Smooth muscle cell (in vitro differentiated cells): ENCODE measurements around the gene RASL10A. TPM values are rescaled to one million over a fixed set of nuclear protein-coding genes. Genes with fewer than 3 reads are reported as not detected.

ENCODE experiments used
- DNase-seq: peaks from one replicate; lab custom pipeline; 2025; ENCODE audit not compliant: unreplicated experiment; lab: John Stamatoyannopoulos, UW
- H2AFZ ChIP-seq: fragments of 200-600 bp; sonication (generic); 2 replicates; pipeline ENCODE4 v1.6.0; 2016; ENCODE audit warnings: antibody characterized with exemption, low read depth, mild to moderate bottlenecking
- H3F3A ChIP-seq: fragments of 200-600 bp; sonication (generic); 2 replicates; pipeline ENCODE4 v1.6.0; 2017; ENCODE audit warnings: antibody characterized with exemption, low read depth
- H3K27ac ChIP-seq: fragments of 200-600 bp; sonication (generic); 2 replicates; pipeline ENCODE4 v1.5.1; 2016; ENCODE audit warnings: low read depth, mild to moderate bottlenecking
- H3K27me3 ChIP-seq: fragments of 200-600 bp; sonication (generic); 2 replicates; pipeline ENCODE4 v1.6.1; 2016; ENCODE audit warnings: low read depth, mild to moderate bottlenecking
- H3K36me3 ChIP-seq: fragments of 200-600 bp; sonication (generic); 2 replicates; pipeline ENCODE4 v1.5.1; 2016; ENCODE audit warnings: low read depth
- H3K4me1 ChIP-seq: fragments of 200-600 bp; sonication (generic); 2 replicates; pipeline ENCODE4 v1.5.1; 2016; ENCODE audit warnings: low read depth
- H3K4me2 ChIP-seq: fragments of 200-600 bp; sonication (generic); 2 replicates; pipeline ENCODE4 v1.6.0; 2016; ENCODE audit warnings: mild to moderate bottlenecking
- H3K4me3 ChIP-seq: fragments of 200-600 bp; sonication (generic); 2 replicates; pipeline ENCODE4 v1.5.1; 2016; ENCODE audit warnings: mild to moderate bottlenecking
- H3K79me2 ChIP-seq: fragments of 200-600 bp; sonication (generic); 2 replicates; pipeline ENCODE4 v1.6.0; 2016; ENCODE audit warnings: low read depth, mild to moderate bottlenecking
- H3K9ac ChIP-seq: fragments of 200-600 bp; sonication (generic); 2 replicates; pipeline ENCODE4 v1.6.0; 2016; ENCODE audit warnings: low read depth
- H3K9me3 ChIP-seq: fragments of 200-600 bp; sonication (generic); replicated peaks from 2 replicates; pipeline ENCODE4 v1.5.1; 2016; ENCODE audit warnings: low read depth
- H4K20me1 ChIP-seq: fragments of 200-600 bp; sonication (generic); 2 replicates; pipeline ENCODE4 v1.6.0; 2016; ENCODE audit warnings: low read depth
- WGBS: methylation state at CpG from one replicate; pipeline ENCODE4 v1.1.7; 2016; ENCODE audit warnings: low lambda C conversion rate; 5-methylcytosine and 5-hydroxymethylcytosine counted together
- polyA plus RNA-seq: library from polyadenylated mRNA; unstranded; fragments of >200 nt; fragmentation: Nextera tagmentation; extraction: Ambion mirVana; gene quantifications from 2 replicates; pipeline ENCODE4 v1.2.1, GENCODE V29; 2016
- total RNA-seq: library from RNA; depleted of rRNA; stranded (reverse); fragments of >200 nt; gene quantifications from 2 replicates; pipeline ENCODE4 v1.2.3, GENCODE V29; 2014
- TF ChIP-seq, protein P1 (sequence below): fragments of 200-600 bp; sonication (generic); IDR thresholded peaks from 2 replicates; pipeline ENCODE4 v1.5.1; 2017; ENCODE audit warnings: borderline replicate concordance, mild to moderate bottlenecking, antibody characterized with exemption; ENCODE audit not compliant: insufficient read depth, poor library complexity, severe bottlenecking

RASL10A gene
- total and polyA plus RNA-seq, 2 experiments from 2014 or later, result not detected

DNA sequence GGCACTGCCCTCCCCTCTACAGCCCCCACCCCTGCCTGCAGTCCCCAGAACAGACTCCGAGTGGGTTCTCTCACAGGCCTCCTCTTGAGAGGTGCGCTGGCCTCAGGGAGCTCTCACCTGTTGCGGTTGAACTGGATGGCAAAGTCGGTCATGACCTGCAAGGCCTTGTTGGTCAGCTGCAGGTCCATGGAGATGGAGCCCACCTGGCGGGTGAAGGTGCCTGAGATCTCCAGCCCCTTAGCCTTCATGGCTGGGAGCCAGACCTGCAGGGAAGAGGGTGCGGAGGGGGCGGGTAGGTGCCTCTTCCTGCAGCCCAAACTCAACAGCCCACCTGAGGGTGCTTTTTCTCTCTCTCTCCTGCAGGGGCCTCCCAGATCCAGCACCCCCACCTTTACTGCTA, 18.7 kb upstream of the RASL10A start:
- Histone ChIP-seq H3K9me3 (no peaks in the 10 kb centered on the region), H3K36me3 (no peaks in the 10 kb centered on the region), H3K9ac (no peak overlapping the region), H2AFZ (no peak overlapping the region), H3K4me2 (no peak overlapping the region), H4K20me1 (no peaks in the 10 kb centered on the region), H3K27ac (no peak overlapping the region), H3K4me3 (no peak overlapping the region), H3K27me3 (no peaks in the 10 kb centered on the region), H3K4me1 (no peaks in the 10 kb centered on the region), H3F3A (no peaks in the 10 kb centered on the region), H3K79me2 (no peaks in the 10 kb centered on the region)
- TF ChIP-seq, protein P1, sequence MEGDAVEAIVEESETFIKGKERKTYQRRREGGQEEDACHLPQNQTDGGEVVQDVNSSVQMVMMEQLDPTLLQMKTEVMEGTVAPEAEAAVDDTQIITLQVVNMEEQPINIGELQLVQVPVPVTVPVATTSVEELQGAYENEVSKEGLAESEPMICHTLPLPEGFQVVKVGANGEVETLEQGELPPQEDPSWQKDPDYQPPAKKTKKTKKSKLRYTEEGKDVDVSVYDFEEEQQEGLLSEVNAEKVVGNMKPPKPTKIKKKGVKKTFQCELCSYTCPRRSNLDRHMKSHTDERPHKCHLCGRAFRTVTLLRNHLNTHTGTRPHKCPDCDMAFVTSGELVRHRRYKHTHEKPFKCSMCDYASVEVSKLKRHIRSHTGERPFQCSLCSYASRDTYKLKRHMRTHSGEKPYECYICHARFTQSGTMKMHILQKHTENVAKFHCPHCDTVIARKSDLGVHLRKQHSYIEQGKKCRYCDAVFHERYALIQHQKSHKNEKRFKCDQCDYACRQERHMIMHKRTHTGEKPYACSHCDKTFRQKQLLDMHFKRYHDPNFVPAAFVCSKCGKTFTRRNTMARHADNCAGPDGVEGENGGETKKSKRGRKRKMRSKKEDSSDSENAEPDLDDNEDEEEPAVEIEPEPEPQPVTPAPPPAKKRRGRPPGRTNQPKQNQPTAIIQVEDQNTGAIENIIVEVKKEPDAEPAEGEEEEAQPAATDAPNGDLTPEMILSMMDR, result no peak
- WGBS, result 100% methylated on average over 7 of the region's 7 CpGs
- DNase-seq, result no peak

DNA sequence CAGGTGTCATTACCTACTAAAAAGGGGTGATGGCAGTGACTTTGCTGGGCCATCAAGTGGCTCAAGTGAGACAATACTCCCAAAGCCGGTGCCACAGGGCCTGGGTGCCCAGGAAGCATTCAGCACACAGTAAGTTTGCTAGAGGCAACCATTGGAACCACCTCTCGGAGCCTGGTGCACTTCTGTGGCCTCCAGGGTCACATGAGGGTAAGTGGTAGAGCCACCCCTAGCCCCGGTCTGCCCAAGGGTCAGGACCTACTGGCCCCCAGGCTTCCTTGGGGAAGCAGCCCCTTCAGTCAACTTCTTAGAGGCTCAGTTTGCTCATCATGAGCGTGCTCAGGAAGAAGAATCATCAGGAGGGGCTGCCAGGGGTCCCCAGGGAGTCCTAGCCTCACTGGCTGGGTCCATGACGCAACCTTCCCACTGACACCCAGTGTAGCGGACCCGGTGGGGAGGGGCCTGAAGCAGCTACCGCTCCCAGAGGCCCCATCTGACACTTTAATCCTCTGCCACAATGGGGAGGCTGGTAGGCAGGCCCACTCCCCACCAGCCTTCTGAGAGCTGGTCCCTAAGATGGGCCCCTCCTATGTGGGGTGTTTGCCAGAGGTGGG, 17.5 kb upstream of the RASL10A start:
- no peaks in the 10 kb centered on the region for H3K27me3 ChIP-seq
- H3K27ac ChIP-seq, result no peak overlapping the region
- H3K9ac ChIP-seq, result no peak overlapping the region
- TF ChIP-seq, protein P1, result no peak
- no peaks in the 10 kb centered on the region for H3K36me3 ChIP-seq
- H3K79me2 ChIP-seq, result no peaks in the 10 kb centered on the region
- H2AFZ ChIP-seq, result no peak overlapping the region
- H3K9me3 ChIP-seq, result no peaks in the 10 kb centered on the region
- no peaks in the 10 kb centered on the region for H3K4me1 ChIP-seq
- 96% methylated on average over 8 of the region's 8 CpGs for WGBS
- no peak overlapping the region for H3K4me2 ChIP-seq
- no peaks in the 10 kb centered on the region for H3F3A ChIP-seq
- H3K4me3 ChIP-seq, result no peak overlapping the region
- no peak for DNase-seq
- no peaks in the 10 kb centered on the region for H4K20me1 ChIP-seq

DNA sequence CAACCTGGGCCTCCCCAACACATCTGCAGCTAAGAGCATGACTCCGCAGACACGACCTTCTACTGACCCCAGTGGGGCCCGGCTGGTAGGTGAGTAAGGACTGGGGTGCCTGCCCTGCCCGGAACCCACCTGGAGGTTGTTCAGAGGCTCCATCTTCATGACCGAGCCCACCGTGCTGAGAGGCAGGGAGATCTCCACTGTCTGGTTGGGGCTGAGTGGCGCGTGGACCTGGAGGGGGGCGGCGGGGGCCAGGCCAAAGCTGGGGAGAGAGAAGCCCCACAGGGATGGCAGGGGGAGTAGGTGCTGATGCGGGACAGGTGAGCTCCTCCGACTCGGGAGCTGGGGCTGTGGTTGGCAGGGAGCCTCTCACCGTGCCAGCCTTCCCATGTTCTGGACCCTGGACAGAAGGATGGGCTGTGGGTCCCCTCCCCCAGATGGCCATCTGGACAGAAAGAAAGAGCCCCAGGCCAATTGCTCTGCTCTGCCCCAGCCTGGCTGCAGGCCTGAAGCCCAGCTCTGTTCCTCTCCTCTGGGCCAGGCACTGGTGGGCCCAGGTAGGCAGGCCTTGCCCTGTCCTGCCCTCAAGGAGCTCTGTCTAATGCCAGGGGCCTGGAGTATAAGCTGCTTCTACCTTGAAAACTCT, 16.3 kb upstream of the RASL10A start:
- no peak overlapping the region for H3K27ac ChIP-seq
- WGBS, result 92% methylated on average over 7 of the region's 14 CpGs
- H3K79me2 ChIP-seq, result no peaks in the 10 kb centered on the region
- H3K4me3 ChIP-seq, result no peak overlapping the region
- TF ChIP-seq, protein P1, result no peak
- no peaks in the 10 kb centered on the region for H4K20me1 ChIP-seq
- no peak for DNase-seq
- no peaks in the 10 kb centered on the region for H3K4me1 ChIP-seq
- no peak overlapping the region for H3K4me2 ChIP-seq
- H2AFZ ChIP-seq, result no peak overlapping the region
- no peaks in the 10 kb centered on the region for H3F3A ChIP-seq
- H3K9me3 ChIP-seq, result no peaks in the 10 kb centered on the region
- no peak overlapping the region for H3K9ac ChIP-seq
- no peaks in the 10 kb centered on the region for H3K27me3 ChIP-seq
- H3K36me3 ChIP-seq, result no peaks in the 10 kb centered on the region

DNA sequence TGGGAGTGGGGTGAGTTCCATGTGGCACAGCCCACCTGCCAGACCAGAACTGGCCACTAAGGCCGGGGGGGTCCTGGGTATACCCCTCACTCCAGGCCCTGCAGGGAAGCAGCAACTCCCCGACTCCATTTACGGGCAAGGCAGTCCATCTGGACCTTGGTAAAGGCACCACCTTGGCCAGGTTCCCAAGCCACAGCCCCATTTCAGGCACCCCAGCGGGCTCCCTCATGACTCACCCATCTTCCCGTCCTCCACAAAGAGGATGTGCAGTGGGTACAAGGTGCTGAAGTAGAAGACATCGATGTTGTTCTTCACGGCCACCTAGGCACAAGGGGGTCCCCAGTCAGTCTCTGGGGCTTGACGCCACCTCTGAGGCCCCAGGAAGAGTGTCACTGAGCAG, 15.7 kb upstream of the RASL10A start:
- H3F3A ChIP-seq, result no peaks in the 10 kb centered on the region
- H3K4me2 ChIP-seq, result no peak overlapping the region
- no peak for DNase-seq
- 94% methylated on average over 8 of the region's 8 CpGs for WGBS
- no peak overlapping the region for H3K9ac ChIP-seq
- no peak overlapping the region for H3K4me3 ChIP-seq
- TF ChIP-seq, protein P1, result no peak
- H3K27me3 ChIP-seq, result no peaks in the 10 kb centered on the region
- no peaks in the 10 kb centered on the region for H3K79me2 ChIP-seq
- H2AFZ ChIP-seq, result no peak overlapping the region
- H3K36me3 ChIP-seq, result no peaks in the 10 kb centered on the region
- no peaks in the 10 kb centered on the region for H3K9me3 ChIP-seq
- H3K4me1 ChIP-seq, result no peaks in the 10 kb centered on the region
- H3K27ac ChIP-seq, result no peak overlapping the region
- H4K20me1 ChIP-seq, result no peaks in the 10 kb centered on the region
